Stimulated activated CD4-positive, alpha-beta T cell treated with anti-CD3 and anti-CD28 coated beads, Interleukin-1b, Interleukin-23, amount 100 ng/mL, for 1 hour (primary cell): ENCODE measurements around the gene DCHS2.

ENCODE experiments used
- DNase-seq, 2 donors: peaks; one replicate each; pipeline ENCODE4 v3.0.0-alpha.2; 2020; ENCODE audit warnings: low read depth in 2 of 2

Gene DCHS2

DNA sequence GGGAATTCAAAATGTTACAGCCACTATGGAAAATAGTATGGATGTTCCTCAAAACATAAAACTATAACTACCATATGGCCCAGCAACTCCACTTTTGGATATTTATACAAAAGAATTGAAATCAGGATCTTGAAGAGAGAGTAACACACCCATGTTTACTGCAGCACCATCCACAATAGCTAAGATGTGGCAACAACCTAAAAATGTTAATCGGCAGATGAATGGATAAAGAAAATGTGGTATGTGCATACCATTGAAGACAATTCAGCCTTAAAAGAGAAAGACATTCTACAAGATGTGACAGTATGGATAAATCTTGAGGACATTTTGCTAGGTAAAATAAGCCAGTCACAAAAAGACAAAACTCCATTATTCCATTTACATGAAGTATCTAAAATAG is 171.9 kb downstream of the DCHS2 start:
- no peak for DNase-seq

GRCh38 chr4:154317201-154317999 is 174.2 kb downstream of the DCHS2 start:
- no peak for DNase-seq

DNA sequence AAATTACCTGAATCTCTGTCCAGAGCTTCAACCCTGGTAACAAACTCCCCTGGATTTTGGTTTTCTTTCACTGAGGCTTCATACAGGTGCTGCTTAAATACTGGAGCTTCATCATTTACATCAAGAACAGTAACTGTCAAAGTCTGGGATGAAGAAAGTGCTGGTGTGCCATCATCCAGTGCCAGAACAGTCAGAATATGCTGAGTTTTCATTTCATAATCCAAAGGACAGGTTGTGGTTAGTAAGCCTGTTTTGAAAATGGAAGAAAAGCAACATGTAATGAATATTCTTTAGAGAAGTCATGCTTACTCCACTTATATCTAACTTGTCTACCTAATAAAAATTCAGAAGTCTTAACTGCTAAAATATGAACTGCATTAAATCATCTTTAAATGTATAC is 175.9 kb downstream of the DCHS2 start:
- no peak for DNase-seq

DNA sequence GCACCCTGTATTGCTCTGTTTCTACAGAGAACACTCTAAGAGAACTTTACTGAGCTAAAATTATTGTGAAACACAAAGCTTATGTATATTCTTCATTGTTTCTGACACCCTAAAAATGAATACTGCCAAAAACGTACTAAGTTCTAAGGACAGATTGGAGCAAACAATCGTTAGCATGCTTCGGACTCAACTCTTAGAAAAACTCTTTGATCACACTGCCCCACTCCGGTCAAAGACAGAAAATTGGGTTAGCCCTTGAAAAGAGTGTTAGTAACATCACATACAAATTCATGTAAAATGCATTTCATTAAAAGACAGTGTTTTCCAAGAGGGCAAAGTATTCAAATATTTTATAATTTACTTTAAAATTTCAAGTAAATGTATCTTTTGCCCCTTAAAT is 177.4 kb downstream of the DCHS2 start:
- no peak for DNase-seq

DNA sequence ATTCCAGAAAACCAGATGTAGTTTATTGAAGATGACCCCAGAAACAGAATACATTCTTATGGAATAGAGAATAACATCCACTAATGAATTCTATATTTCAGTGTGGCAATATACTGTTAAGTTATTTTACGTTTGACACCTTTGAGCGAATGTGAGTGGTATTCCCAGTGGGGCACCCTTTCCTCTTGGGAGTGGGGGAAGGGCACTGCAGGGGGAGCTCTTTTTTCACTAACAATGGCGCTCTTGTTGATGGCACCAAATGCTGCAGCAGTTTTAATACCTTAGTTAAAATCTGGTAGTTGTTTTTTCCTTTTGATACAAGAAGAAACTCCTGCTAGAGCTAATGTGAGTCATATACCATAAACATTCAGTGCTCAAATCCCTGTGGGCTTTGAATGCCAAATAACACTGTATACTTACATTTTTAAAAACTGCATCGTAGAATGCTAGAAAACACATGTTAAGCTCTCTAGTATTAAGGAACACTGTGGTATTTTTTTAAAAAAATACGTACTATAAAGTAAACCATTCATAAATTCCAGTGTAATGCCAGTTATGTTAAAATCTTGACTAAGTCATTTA is 178.5 kb downstream of the DCHS2 start:
- no peak for DNase-seq

DNA sequence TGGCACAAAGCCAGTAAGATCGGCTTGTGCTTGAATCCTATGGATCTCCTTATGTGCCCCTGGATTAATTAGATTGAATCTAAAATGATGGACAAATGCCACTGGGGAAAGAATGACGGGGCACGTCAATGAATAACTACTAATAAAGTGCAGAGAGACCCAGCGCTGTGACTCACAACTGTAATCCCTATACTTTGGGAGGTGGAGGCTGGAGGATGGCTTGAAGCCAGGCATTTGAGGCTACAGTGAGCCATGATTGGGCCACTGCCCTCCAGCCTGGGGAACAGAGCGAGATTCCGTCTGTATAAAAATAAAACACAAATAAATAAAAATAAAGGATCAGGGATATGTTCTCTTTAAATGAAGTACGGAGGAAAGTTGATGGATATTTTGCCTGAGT is 179.4 kb downstream of the DCHS2 start:
- DNase-seq: no peak

DNA sequence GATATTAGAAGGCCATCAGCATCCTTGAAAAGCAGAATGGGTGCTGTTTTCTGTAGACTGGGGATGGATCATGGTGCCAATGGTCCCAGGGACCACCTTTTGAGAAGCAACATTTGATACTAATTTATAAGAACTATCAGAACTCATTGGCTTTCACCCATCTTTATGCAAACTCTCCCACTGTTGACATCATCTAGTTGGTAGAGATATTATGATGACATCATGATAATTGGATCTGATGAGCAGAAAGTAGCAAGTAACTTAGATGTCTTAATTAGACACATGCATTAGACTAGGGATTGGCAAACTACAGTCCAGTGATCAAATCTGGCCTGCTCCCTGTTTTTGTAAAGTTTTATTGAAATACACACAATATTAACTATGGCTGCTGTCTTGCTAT is 181.0 kb downstream of the DCHS2 start:
- DNase-seq: no peak

DNA sequence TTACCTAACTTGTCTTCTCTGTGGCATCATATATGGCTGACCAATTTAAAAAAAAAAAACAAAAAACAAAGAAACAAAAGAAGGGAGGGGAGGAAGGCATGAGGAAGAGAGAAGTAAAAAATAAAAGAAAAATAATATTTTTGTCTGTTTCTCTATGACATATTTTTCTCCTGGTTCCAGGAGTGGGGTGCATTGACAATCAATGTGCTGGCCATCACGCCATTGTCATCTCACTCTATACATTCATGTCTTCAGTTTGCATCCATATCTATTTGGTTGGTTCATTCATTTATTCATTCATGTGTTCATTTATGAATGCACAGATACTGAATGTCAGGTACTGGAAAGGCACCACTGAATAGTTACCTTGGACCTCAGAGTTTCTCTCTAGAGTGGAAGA is 183.4 kb downstream of the DCHS2 start:
- DNase-seq: no peak

DNA sequence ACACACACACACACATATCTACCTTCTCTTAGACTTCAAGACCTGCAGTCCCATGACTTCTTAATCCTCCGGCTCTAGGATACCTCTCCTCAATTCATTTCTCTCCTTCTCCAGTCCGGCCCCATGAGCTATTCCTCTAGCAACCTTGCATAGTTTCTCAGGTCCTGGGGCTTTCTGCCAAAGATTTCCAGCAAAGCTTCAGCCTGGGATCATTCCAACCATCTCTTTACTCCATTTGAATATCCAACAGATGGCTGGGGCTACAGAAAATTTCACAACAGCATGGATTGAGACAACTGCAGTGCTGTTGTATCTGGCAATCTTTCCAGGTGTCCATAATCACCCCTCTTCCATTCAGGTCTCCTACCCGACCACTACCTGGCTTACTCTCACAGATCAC is 184.1 kb downstream of the DCHS2 start:
- DNase-seq: no peak

DNA sequence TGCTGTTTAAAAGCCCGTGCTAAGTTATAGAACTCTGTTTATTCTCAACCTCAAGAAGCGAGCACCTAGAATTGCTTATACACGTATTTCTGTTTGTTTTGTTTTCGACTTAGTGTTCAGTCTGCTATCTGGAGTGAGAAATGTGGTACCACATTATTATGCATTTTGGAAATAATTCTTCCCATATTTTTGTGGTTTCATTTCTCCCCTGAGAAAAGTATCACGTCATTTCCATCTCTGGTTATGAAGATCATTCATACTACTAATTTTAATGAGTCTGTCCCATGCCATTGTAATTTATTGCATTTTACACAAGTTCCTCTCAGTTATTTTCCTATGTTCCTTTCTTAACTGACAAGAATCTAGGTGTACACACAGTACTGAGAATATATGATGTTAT is 186.0 kb downstream of the DCHS2 start:
- DNase-seq: no peak

DNA sequence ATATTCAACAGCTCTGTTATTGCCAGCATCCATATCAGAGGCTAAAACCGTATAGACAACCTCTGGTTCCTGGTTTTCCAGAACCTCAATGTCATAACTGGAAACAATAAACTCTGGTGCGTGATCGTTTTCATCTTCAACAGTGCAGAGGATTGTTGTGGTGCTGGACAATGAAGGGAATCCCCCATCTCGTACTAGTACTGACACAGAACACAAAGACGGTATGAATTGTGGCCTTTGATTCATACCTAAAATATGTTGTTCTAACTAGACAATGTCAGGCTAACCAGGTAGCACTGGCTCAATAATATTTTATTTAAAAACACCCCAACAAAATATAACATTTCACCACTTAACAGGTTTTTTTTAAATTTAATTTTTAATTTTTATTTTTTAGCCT is 186.9 kb downstream of the DCHS2 start:
- no peak for DNase-seq

DNA sequence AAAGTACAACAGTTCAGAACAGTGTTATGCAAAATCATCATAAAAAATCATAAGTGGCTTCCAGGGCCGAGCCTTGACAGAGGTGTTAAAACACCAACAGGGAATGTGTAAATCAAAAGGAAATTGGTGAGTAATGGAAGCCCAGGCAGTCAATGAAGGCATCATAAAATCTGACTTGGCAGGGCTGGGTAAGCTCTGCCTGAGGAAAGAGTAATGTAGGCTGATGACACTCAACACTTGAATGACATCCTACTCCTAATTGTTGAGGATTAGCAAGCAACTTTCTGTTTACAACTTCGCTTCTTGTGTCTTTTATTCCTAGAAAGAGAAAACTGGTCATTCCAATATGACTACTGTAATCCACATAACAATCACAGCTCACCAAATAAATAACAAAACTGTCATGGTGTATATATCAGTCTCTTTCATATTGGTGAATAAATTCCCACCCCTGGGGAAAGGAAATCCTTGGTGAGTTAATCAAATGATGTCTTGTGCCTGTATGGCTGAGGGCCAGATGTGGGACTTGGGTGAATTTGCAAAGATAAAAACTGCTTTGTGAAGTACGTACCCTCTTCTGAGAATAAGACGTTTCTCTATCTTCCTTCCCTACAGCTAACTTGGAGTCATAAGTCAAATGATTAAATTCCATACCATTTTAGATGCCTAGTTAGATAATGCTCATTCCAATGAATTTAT is 196.8 kb downstream of the DCHS2 start:
- no peak for DNase-seq

GRCh38 chr4:154293427-154293826 is 198.2 kb downstream of the DCHS2 start:
- DNase-seq: no peak

DNA sequence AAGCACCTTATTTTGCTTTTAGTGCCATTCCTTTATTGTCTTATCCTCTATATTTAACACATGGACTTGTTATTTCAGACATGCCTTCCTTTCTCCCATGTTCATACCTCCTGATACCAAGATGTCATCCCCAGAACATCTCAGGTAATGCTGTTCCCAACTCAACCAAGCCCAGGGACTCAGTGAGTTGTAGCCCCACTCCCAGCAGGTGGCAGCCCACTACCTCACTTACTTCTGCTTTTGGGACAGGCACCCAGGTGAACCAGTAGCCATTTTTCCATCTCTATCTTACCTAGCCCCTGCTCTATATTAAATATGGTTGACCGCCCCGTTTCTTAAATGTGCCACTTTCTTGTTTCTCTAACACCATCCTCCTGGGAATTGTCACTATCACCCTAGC is 199.0 kb downstream of the DCHS2 start:
- no peak for DNase-seq

GRCh38 chr4:154277172-154277571 is 214.4 kb downstream of the DCHS2 start:
- DNase-seq: no peak

DNA sequence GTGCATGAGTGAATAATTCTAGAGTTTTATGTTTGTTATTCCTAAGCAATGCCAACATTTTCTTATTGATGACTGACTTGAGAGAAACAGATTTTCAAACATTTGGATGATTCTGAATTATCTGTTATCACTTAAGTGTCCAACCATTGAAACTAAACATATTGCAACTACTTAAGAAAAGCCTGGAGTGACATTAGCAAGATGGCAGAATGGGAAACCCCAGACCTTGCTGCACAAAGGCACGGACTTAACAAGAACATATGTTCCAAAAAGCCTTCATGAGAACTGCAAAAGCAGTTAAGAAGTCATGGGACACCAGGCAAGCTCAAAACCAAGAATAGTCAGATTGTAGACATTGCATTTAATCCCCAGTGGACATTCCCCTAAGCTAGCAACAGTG is 215.1 kb downstream of the DCHS2 start:
- DNase-seq: no peak

- DNase-seq: no peak
These were observed 236.6 kb downstream of the DCHS2 start for GRCh38 chr4:154254999-154255398.

DNA sequence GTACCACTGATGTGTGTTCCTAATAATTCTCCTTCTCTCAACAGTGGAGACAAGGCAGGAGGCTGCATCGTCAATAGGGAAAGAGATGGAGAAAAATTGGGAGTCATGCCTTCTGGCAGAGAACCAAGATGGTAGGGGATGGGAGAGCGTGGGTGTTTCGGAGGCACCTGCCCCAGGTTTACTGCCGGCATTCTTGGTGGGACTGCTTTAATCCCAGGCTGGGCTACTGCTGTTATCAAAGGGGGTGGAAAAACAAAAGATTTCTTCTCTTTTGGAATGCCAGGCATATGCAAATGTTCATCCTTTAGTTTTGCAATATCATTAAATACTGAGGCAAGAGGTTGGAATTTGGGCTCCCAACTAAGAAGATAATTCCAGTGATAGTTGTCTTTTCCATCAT is 257.0 kb downstream of the DCHS2 start:
- DNase-seq: no peak

GRCh38 chr4:154231806-154232478 is 259.7 kb downstream of the DCHS2 start:
- DNase-seq: no peak

DNA sequence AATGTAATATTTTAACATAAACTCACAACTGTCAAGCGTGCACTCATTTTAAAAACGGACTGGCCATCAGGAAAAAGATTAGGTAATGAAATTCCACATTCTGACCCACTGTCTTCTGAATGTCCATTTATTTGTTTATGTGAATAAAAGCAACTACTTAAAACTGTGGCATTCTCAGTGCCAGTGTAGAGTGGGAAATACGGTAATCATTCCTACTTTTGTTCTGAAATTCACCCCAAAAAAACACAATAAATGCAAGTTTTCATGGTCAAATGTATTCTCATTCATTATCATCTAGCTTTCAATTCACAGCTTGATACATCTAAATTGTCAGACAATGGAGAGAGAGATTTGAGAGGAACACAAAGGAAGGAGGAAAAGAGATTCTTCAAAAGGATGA is 260.9 kb downstream of the DCHS2 start:
- no peak for DNase-seq

- DNase-seq: no peak
These were observed 261.5 kb downstream of the DCHS2 start for GRCh38 chr4:154230091-154230490.

DNA sequence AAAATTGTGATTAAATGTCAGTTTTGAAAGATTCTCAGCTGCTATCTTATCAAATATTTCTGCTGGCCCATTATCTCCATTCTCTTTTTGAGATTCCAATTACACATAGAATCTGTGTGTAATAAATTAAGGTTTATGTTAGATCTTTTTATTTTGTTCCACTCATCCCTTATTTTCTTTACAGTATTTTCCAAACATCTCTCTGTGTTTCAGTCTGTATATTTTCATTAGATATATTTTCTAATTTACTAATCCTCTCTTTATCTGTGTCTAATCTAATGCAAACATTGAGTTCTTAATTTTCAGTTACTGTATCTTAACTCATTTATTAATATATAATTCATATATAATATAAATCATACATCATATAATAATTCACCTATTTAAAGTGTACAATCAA is 268.7 kb downstream of the DCHS2 start:
- no peak for DNase-seq

GRCh38 chr4:154218051-154218450 is 273.5 kb downstream of the DCHS2 start:
- DNase-seq: no peak
